HepG2 (cell line): ENCODE data around the gene CPNE1. TPM values are rescaled to one million over a fixed set of nuclear protein-coding genes. Genes with fewer than 3 reads are reported as not detected.

Experiments
- ARHGAP35 ChIP-seq: sonication (generic); formaldehyde crosslinking; IDR thresholded peaks from 2 replicates; pipeline ENCODE4 v1.9.0; 2022; ENCODE audit warnings: mild to moderate bottlenecking, inconsistent platforms, moderate library complexity, missing genetic modification reagents, borderline replicate concordance
- BCLAF1 ChIP-seq: fragments of 450-650 bp; IDR thresholded peaks from 2 replicates; pipeline ENCODE4 v1.6.1; 2017; ENCODE audit warnings: mild to moderate bottlenecking
- FUBP1 ChIP-seq: sonication (generic); formaldehyde crosslinking; IDR thresholded peaks from 2 replicates; pipeline ENCODE4 v1.5.1; 2020; ENCODE audit warnings: missing genetic modification reagents, mild to moderate bottlenecking, borderline replicate concordance
- GPN1 ChIP-seq: sonication (generic); formaldehyde crosslinking; IDR thresholded peaks from 2 replicates; pipeline ENCODE4 v1.5.1; 2020; ENCODE audit warnings: missing genetic modification reagents, borderline replicate concordance
- KLF15 ChIP-seq: sonication (generic); formaldehyde crosslinking; IDR thresholded peaks from 2 replicates; pipeline ENCODE4 v1.8.1; 2023; ENCODE audit warnings: borderline replicate concordance, mild to moderate bottlenecking, inconsistent platforms, missing genetic modification reagents, mixed read lengths
- MIER2 ChIP-seq: IDR thresholded peaks from 2 replicates; pipeline ENCODE4 v1.6.1; 2016; ENCODE audit warnings: missing biosample characterization, missing genetic modification reagents
- NFKB2 ChIP-seq: sonication (generic); formaldehyde crosslinking; IDR thresholded peaks from 2 replicates; pipeline ENCODE4 v1.4.0; 2020; ENCODE audit warnings: missing genetic modification reagents, borderline replicate concordance
- PAWR ChIP-seq: sonication (generic); formaldehyde crosslinking; IDR thresholded peaks from 2 replicates; pipeline ENCODE4 v1.4.0; 2020; ENCODE audit warnings: missing genetic modification reagents, mild to moderate bottlenecking, borderline replicate concordance
- SIN3A ChIP-seq: IDR thresholded peaks from 2 replicates; pipeline ENCODE4 v1.6.1; 2011; ENCODE audit warnings: low read depth, mild to moderate bottlenecking, control low read depth, low read length, borderline replicate concordance
- SP140L ChIP-seq: sonication (generic); formaldehyde crosslinking; IDR thresholded peaks from 2 replicates; pipeline ENCODE4 v1.4.0; 2020; ENCODE audit warnings: missing genetic modification reagents, borderline replicate concordance
- TAF15 ChIP-seq: fragments of 200-400 bp; formaldehyde crosslinking; IDR thresholded peaks from one replicate; pipeline ENCODE4 v1.6.1; 2018; ENCODE audit warnings: mild to moderate bottlenecking, low read depth, low read length; ENCODE audit not compliant: poor library complexity, severe bottlenecking
- ZBTB39 ChIP-seq: sonication (generic); formaldehyde crosslinking; IDR thresholded peaks from 2 replicates; pipeline ENCODE4 v1.5.0; 2020; ENCODE audit warnings: missing genetic modification reagents
- ZNF143 ChIP-seq: sonication (generic); formaldehyde crosslinking; IDR thresholded peaks from 2 replicates; pipeline ENCODE4 v1.4.0; 2020; ENCODE audit warnings: missing genetic modification reagents
- ZNF280D ChIP-seq: sonication (generic); formaldehyde crosslinking; IDR thresholded peaks from 2 replicates; pipeline ENCODE4 v1.5.1; 2020; ENCODE audit warnings: mild to moderate bottlenecking, missing genetic modification reagents
- ZNF784 ChIP-seq: sonication (generic); formaldehyde crosslinking; IDR thresholded peaks from 2 replicates; pipeline ENCODE4 v1.5.1; 2020; ENCODE audit warnings: missing genetic modification reagents, mild to moderate bottlenecking, borderline replicate concordance
- polyA plus RNA-seq, 8 experiments: library from polyadenylated mRNA; depleted of rRNA in 3 of 8; stranded (reverse) in 7 of 8; unstranded in 1 of 8; fragments of >200 nt; fragmentation: Illumina TruSeq in 4 of 8; extraction: Trizol in 4 of 8; gene quantifications; 2 replicates each; pipeline versions ENCODE4 v1.2.1 to v1.2.3, GENCODE V29; 2011 to 2016; ENCODE audit warnings: low read depth in 4 of 8, missing spikeins in 1 of 8, mixed read lengths in 1 of 8; ENCODE audit not compliant: insufficient read depth in 1 of 8
- total RNA-seq, 5 experiments: library from RNA; depleted of rRNA; stranded (reverse); fragments of >200 nt; fragmentation: Illumina TruSeq; extraction: Trizol; gene quantifications; 2 replicates each; pipeline ENCODE4 v1.2.3, GENCODE V29; 2016; ENCODE audit warnings: low read depth in 1 of 5

Gene CPNE1
- total and polyA plus RNA-seq, 2 of the 13 experiments (the other 11 are each of a cell fraction or from before 2014, with no cell fraction given): 408 to 431 TPM

- TF ChIP-seq ZNF280D (peak; percentile 94), ZNF143 (CRISPR knock-in tag) (peak; percentile 40; the same call in 1 of the 2 replicates), BCLAF1 (no peak), NFKB2 (peak; percentile 94), ARHGAP35 (CRISPR knock-in tag) (peak; percentile 91), GPN1 (CRISPR knock-in tag) (peak; percentile 65; the same call in 1 of the 2 replicates), FUBP1 (CRISPR knock-in tag) (0 out of 2 replicates have a peak, but pooled peaks have one; percentile 82), KLF15 (CRISPR knock-in tag) (peak; percentile 67), ZBTB39 (CRISPR knock-in tag) (peak; percentile 91; the same call in 1 of the 2 replicates), SP140L (peak; percentile 52; the same call in 1 of the 2 replicates), TAF15 (peak; percentile 97), ZNF784 (CRISPR knock-in tag) (peak; percentile 76), SIN3A (peak; percentile 86; the same call in 1 of the 2 replicates), MIER2 (no peak; the same call in 1 of the 2 replicates), PAWR (peak; percentile 97; the same call in 1 of the 2 replicates)
These were observed 48.0 kb downstream of the CPNE1 start (continued) for GRCh38 chr20:35616465-35617396.
